ENCODE results near the gene PELI1.
A peak's percentile ranks its signal among the peaks of the same experiment; 100 is the strongest.
"Not testable (repeated sequence)": the region's sequence is repeated elsewhere in the genome, so short reads cannot be mapped to it uniquely, and the experiment has no call there.

Gene PELI1

DNA sequence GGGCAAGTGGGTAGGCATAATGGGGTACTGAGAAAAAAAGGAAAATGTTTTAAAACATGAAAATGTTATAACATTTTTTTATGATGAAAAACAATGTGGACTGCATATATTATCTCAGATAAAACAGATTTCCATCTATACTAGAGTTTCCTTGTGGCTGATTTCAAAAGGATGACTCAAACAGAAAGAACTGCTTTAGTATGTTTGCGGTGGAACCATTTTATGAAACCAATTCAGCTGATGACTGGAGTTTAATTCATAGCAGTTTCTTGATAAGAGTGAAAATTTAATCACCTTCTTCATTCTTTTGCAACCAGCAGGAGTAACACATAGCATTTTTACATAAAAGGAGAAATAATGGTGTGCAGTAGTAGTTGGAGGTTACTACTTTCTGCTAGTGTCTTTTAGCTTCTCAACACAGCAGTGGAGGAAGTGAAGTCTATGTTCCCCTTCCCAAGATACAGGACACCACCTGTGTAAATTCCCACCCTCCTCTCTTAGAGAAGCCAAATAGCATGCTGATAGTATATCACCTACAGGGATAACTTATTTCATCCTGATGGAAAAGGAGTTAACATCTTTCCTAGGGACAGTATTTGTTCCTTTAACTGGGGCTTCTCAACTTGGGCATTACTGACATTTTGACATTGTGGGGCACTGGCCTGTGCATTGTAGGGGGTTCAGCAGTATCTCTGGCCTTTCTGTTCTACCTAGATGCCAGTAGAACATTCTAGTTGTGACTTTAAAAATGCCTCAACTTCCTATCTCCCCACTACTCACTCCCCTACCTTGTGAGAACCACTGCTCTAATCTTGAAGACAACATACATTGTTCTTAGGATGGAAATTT lies 29.9 kb downstream of the PELI1 start:
- H3K36me3 ChIP-seq = peaks cover 0 to 53% (median 0%) of the 10 kb centered on the region in 11 experiments; a peak in 6 of 22 replicates
- peaks cover 0 to 98% (median 3%) of the 10 kb centered on the region in 10 experiments; a peak in 9 of 20 replicates for H3K4me1 ChIP-seq
- H3K9ac ChIP-seq = no peak overlapping the region
- H3K9me3 ChIP-seq (replicated peaks in 1 of 11) = no peaks in the 10 kb centered on the region
- peaks cover 0 to 100% (median 52%) of the 10 kb centered on the region in 11 experiments; a peak in 14 of 22 replicates for H4K20me1 ChIP-seq
- no peak overlapping the region for H3K4me3 ChIP-seq
- H3K4me2 ChIP-seq = peak overlapping the region in 4 of 11 experiments; percentile 4 to 84 (median 70); a peak in 7 of 22 replicates
- no peak overlapping the region; a peak in 1 of 22 replicates for H3K27ac ChIP-seq
- TF ChIP-seq Cebpa-rat (IDR thresholded peaks at IDR 0.05) = no peak
- H3K27me3 ChIP-seq = no peaks in the 10 kb centered on the region

DNA sequence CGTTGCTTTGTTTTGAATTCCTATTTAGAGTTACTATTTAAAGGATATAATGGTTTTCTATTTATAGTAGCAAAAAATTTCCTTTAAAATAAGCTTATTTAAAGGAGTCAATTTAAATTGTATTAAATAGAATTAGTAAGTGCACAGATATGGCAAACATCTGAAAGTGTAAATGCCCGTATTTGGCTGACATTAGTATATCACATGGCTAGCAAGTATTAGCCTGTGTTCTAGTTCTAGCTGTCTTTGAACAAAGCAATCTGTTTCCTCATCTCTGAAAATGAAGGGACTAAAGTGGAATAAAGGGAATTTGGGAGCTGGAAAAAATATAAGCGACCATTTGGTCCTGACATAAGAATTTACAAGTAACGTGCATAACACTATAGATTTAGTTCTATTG lies 32.2 kb downstream of the PELI1 start:
- Histone ChIP-seq H3K36me3 (peaks cover 12 to 56% (median 20%) of the 10 kb centered on the region in 11 experiments), H4K20me1 (peaks cover 0 to 100% (median 42%) of the 10 kb centered on the region in 11 experiments; a peak in 14 of 22 replicates), H3K27me3 (no peaks in the 10 kb centered on the region), H3K4me1 (peaks cover 0 to 98% (median 3%) of the 10 kb centered on the region in 10 experiments; a peak in 9 of 20 replicates), H3K27ac (no peak overlapping the region), H3K9me3 (replicated peaks in 1 of 11) (no peaks in the 10 kb centered on the region), H3K4me2 (peak overlapping the region in 2 of 11 experiments; percentile 12 to 40; a peak in 3 of 22 replicates), H3K9ac (no peak overlapping the region), H3K4me3 (no peak overlapping the region)
- no peak for TF ChIP-seq Cebpa-rat (IDR thresholded peaks at IDR 0.05)

- Histone ChIP-seq H3K9me3 (replicated peaks in 1 of 11) (no peaks in the 10 kb centered on the region), H3K9ac (no peak overlapping the region), H4K20me1 (peaks cover 0 to 100% (median 42%) of the 10 kb centered on the region in 11 experiments; a peak in 14 of 22 replicates), H3K27me3 (no peaks in the 10 kb centered on the region), H3K4me2 (peak overlapping the region in 2 of 11 experiments; percentile 12 to 17; a peak in 1 of 22 replicates), H3K27ac (no peak overlapping the region), H3K4me3 (no peak overlapping the region), H3K4me1 (peaks cover 0 to 98% (median 3%) of the 10 kb centered on the region in 10 experiments; a peak in 9 of 20 replicates), H3K36me3 (peaks cover 16 to 56% (median 26%) of the 10 kb centered on the region in 11 experiments)
- TF ChIP-seq Cebpa-rat (IDR thresholded peaks at IDR 0.05) = no peak
Measured at GRCh38 chr2:64111426-64111825, 32.8 kb downstream of the PELI1 start.

GRCh38 chr2:64108666-64109241 lies 35.5 kb downstream of the PELI1 start:
- Histone ChIP-seq H3K4me2 (peak overlapping the region in 2 of 11 experiments; percentile 62 to 65; a peak in 4 of 22 replicates), H3K4me3 (no peak overlapping the region), H3K9me3 (replicated peaks in 1 of 11) (no peaks in the 10 kb centered on the region), H3K27me3 (no peaks in the 10 kb centered on the region), H3K9ac (peak overlapping the region in 1 of 11 experiments; percentile 8; a peak in 1 of 22 replicates), H3K36me3 (peaks cover 32 to 82% (median 52%) of the 10 kb centered on the region in 11 experiments), H4K20me1 (peaks cover 0 to 100% (median 20%) of the 10 kb centered on the region in 11 experiments; a peak in 12 of 22 replicates), H3K27ac (no peak overlapping the region), H3K4me1 (peaks cover 0 to 87% (median 0%) of the 10 kb centered on the region in 10 experiments; a peak in 7 of 20 replicates)
- no peak for TF ChIP-seq Cebpa-rat (IDR thresholded peaks at IDR 0.05)

DNA sequence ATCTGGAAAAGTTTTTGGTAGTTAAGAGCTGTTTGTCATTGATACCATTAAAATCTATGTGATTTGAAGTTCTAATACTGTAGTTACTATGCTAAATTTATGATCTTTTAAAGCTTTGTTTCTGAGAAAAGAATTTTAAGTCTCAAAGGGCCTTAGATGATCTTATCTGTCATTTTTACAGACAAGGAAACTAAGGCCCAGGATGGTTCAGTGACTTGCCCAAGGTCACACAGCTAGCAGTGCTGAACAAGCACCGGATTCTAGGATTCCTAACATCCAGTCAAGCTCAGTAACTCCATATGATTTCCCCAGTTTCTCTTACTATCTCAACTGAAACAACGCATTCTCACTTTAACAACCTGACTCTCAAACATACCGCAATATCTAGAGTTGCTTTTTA lies 37.7 kb downstream of the PELI1 start:
- peaks cover 4 to 74% (median 5%) of the 10 kb centered on the region in 10 experiments; a peak in 13 of 20 replicates for H3K4me1 ChIP-seq
- no peaks in the 10 kb centered on the region for H3K9me3 ChIP-seq (replicated peaks in 1 of 11)
- no peak overlapping the region for H3K27ac ChIP-seq
- no peak for TF ChIP-seq Cebpa-rat (IDR thresholded peaks at IDR 0.05)
- peaks cover 0 to 100% (median 16%) of the 10 kb centered on the region in 11 experiments; a peak in 12 of 22 replicates for H4K20me1 ChIP-seq
- H3K4me2 ChIP-seq = peak overlapping the region in 3 of 11 experiments; percentile 16 to 62 (median 50); a peak in 7 of 22 replicates
- H3K9ac ChIP-seq = no peak overlapping the region
- H3K4me3 ChIP-seq = no peak overlapping the region
- H3K36me3 ChIP-seq = peaks cover 32 to 93% (median 64%) of the 10 kb centered on the region in 11 experiments
- H3K27me3 ChIP-seq = no peaks in the 10 kb centered on the region

GRCh38 chr2:64105670-64106461 lies 38.4 kb downstream of the PELI1 start:
- peaks cover 0 to 100% (median 14%) of the 10 kb centered on the region in 11 experiments; a peak in 12 of 22 replicates for H4K20me1 ChIP-seq
- H3K27me3 ChIP-seq = no peaks in the 10 kb centered on the region
- TF ChIP-seq Cebpa-rat (IDR thresholded peaks at IDR 0.05) = no peak
- no peaks in the 10 kb centered on the region for H3K9me3 ChIP-seq (replicated peaks in 1 of 11)
- H3K27ac ChIP-seq = peak overlapping the region in 1 of 11 experiments; percentile 53; a peak in 1 of 22 replicates
- peak overlapping the region in 4 of 11 experiments; percentile 16 to 62 (median 28); a peak in 7 of 22 replicates for H3K4me2 ChIP-seq
- no peak overlapping the region for H3K4me3 ChIP-seq
- H3K4me1 ChIP-seq = peaks cover 4 to 67% (median 11%) of the 10 kb centered on the region in 10 experiments; a peak in 14 of 20 replicates
- no peak overlapping the region for H3K9ac ChIP-seq
- peaks cover 32 to 99% (median 64%) of the 10 kb centered on the region in 11 experiments for H3K36me3 ChIP-seq

- no peaks in the 10 kb centered on the region for H3K9me3 ChIP-seq (replicated peaks in 1 of 11)
- H4K20me1 ChIP-seq = peaks cover 0 to 100% (median 10%) of the 10 kb centered on the region in 11 experiments; a peak in 11 of 22 replicates
- H3K27me3 ChIP-seq = no peaks in the 10 kb centered on the region
- H3K4me1 ChIP-seq = peaks cover 4 to 59% (median 11%) of the 10 kb centered on the region in 10 experiments; a peak in 14 of 20 replicates
- no peak for TF ChIP-seq Cebpa-rat (IDR thresholded peaks at IDR 0.05)
- no peak overlapping the region for H3K4me3 ChIP-seq
- no peak overlapping the region for H3K9ac ChIP-seq
- H3K27ac ChIP-seq = no peak overlapping the region
- peaks cover 39 to 100% (median 73%) of the 10 kb centered on the region in 11 experiments for H3K36me3 ChIP-seq
- H3K4me2 ChIP-seq = peak overlapping the region in 1 of 11 experiments; percentile 33; a peak in 1 of 22 replicates
Measured at GRCh38 chr2:64104933-64105332, 39.3 kb downstream of the PELI1 start.

- H3K4me2 ChIP-seq; H3K27ac ChIP-seq; H3K9ac ChIP-seq; H3K27me3 ChIP-seq; H3K4me3 ChIP-seq; H3K9me3 ChIP-seq (replicated peaks in 1 of 11): not testable (repeated sequence)
- Histone ChIP-seq H3K36me3 (peaks cover 42 to 100% (median 80%) of the 10 kb centered on the region in 11 experiments), H4K20me1 (peaks cover 0 to 100% (median 0%) of the 10 kb centered on the region in 11 experiments; a peak in 8 of 22 replicates), H3K4me1 (peaks cover 4 to 39% (median 11%) of the 10 kb centered on the region in 10 experiments; a peak in 14 of 20 replicates)
Measured at GRCh38 chr2:64102736-64103135, 41.5 kb downstream of the PELI1 start.
